ENCODE data around the gene BMX.

The BMX gene

DNA sequence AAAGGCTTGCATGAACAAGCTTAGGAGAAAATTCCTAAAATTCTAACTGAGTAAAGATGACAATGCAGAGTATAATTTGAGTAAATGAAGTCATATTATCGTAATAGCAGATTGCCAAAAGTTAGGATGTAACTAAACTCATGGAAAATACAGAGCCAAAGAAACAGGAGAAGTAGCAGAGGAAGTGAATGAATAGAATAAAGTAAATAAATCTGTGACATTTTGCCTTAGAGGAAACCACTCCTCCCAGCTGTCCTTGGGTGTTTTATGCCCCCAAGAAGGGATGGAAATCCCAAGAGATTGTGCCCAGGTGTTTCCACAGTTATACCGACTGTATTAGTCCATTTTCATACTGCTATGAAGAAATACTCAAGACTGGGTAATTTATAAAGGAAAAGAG, 1.9 kb upstream of the BMX start:
- no peak for ATAC-seq
- no peak for TF ChIP-seq ISL1 (CRISPR knock-in tag; IDR thresholded peaks at IDR 0.05)
- TF ChIP-seq PPARA (CRISPR knock-in tag; IDR thresholded peaks at IDR 0.05; ENCODE audit: borderline replicate concordance), result no peak
- TF ChIP-seq CREB5 (CRISPR knock-in tag; IDR thresholded peaks at IDR 0.05; ENCODE audit: low read depth), result no peak
- no peak for TF ChIP-seq ZNF565 (CRISPR knock-in tag; conservative IDR thresholded peaks at IDR 0.05; ENCODE audit: low read depth)
- no peak for TF ChIP-seq CSDC2 (CRISPR knock-in tag; IDR thresholded peaks at IDR 0.05)
- no peak for TF ChIP-seq BACH2 (CRISPR knock-in tag; IDR thresholded peaks at IDR 0.05; ENCODE audit: borderline replicate concordance)
- TF ChIP-seq OSR1 (CRISPR knock-in tag; IDR thresholded peaks at IDR 0.05), result no peak

- no peak for ATAC-seq
- TF ChIP-seq ZFP30 (CRISPR knock-in tag; IDR thresholded peaks at IDR 0.05) (no peak), CREB5 (CRISPR knock-in tag; IDR thresholded peaks at IDR 0.05; ENCODE audit: low read depth) (no peak), ARNTL (CRISPR knock-in tag; IDR thresholded peaks at IDR 0.05; ENCODE audit: borderline replicate concordance, low read depth) (no peak), TOX (CRISPR knock-in tag; IDR thresholded peaks at IDR 0.05; ENCODE audit: borderline replicate concordance) (no peak)
Observed at GRCh38 chrX:15499976-15500375, 631 bp upstream of the BMX start.

- ATAC-seq, result no peak
- no peak for TF ChIP-seq ZNF8 (CRISPR knock-in tag; IDR thresholded peaks at IDR 0.05)
- TF ChIP-seq ISL1 (CRISPR knock-in tag; IDR thresholded peaks at IDR 0.05), result no peak
Observed at GRCh38 chrX:15501506-15501905, 899 bp downstream of the BMX start.

DNA sequence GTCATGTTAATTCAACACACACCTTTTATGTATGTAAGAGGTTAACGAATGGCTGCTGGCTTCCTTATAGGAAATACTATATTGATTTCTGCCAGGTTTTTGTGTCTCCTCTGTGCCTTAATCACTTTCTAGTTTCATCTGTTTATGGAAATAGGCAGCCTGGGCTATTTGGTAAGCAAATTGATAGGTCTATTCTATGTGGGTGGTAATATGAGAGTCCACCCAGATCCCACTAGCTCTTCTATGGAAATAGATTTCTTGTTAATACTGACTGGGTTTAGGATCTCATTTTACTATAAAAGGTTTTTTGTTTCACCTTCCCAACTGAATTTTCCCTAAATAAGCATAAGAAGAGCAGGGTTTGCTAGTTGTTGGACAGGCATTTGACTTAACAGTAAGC, 4.1 kb downstream of the BMX start:
- no peak for ATAC-seq
- TF ChIP-seq, protein P1, sequence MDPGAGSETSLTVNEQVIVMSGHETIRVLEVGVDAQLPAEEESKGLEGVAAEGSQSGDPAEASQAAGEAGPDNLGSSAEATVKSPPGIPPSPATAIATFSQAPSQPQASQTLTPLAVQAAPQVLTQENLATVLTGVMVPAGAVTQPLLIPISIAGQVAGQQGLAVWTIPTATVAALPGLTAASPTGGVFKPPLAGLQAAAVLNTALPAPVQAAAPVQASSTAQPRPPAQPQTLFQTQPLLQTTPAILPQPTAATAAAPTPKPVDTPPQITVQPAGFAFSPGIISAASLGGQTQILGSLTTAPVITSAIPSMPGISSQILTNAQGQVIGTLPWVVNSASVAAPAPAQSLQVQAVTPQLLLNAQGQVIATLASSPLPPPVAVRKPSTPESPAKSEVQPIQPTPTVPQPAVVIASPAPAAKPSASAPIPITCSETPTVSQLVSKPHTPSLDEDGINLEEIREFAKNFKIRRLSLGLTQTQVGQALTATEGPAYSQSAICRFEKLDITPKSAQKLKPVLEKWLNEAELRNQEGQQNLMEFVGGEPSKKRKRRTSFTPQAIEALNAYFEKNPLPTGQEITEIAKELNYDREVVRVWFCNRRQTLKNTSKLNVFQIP (CRISPR knock-in tag; IDR thresholded peaks at IDR 0.05; ENCODE audit: borderline replicate concordance, low read depth), result no peak
- no peak for TF ChIP-seq TCF4 (CRISPR knock-in tag; IDR thresholded peaks at IDR 0.05; ENCODE audit: borderline replicate concordance)
- TF ChIP-seq SNAI2 (CRISPR knock-in tag; IDR thresholded peaks at IDR 0.05), result no peak
- TF ChIP-seq CREB5 (CRISPR knock-in tag; IDR thresholded peaks at IDR 0.05; ENCODE audit: low read depth), result no peak
- no peak for TF ChIP-seq ZFP3 (CRISPR knock-in tag; IDR thresholded peaks at IDR 0.05)
- TF ChIP-seq ARNTL (CRISPR knock-in tag; IDR thresholded peaks at IDR 0.05; ENCODE audit: borderline replicate concordance, low read depth), result no peak
- TF ChIP-seq ESRRG (CRISPR knock-in tag; IDR thresholded peaks at IDR 0.05), result no peak
- TF ChIP-seq ZNF70 (CRISPR knock-in tag; IDR thresholded peaks at IDR 0.05), result no peak

- TF ChIP-seq RARB (CRISPR knock-in tag; IDR thresholded peaks at IDR 0.05), result no peak
- ATAC-seq, result no peak
Observed at GRCh38 chrX:15505101-15505500, 4.5 kb downstream of the BMX start.

DNA sequence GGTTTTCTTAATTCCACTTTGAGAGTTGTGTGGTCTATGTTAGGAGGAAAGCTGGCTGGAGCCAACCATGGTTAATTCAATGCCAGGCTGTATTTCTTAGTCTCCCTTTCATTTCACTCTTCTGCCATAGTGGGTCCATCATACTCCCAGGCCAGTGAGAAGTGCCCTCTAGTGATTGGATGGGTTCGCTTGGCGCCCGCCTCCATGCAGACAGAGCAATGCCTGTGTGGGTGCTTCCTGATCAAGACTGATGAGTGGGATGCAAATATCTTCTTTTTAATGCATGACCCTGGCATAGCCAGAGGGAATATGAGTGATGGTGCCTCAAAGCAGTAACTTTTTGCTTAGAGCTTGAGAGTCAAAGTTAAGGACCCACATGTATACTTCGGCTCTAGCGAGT, 6.4 kb downstream of the BMX start:
- TF ChIP-seq ZNF8 (CRISPR knock-in tag; IDR thresholded peaks at IDR 0.05) (no peak), PPARA (CRISPR knock-in tag; IDR thresholded peaks at IDR 0.05; ENCODE audit: borderline replicate concordance) (no peak), CSDC2 (CRISPR knock-in tag; IDR thresholded peaks at IDR 0.05) (no peak)
- no peak for ATAC-seq

GRCh38 chrX:15509845-15510244, 9.2 kb downstream of the BMX start:
- no peak for ATAC-seq
- TF ChIP-seq PATZ1 (CRISPR knock-in tag; IDR thresholded peaks at IDR 0.05; ENCODE audit: borderline replicate concordance) (no peak), ZNF70 (CRISPR knock-in tag; IDR thresholded peaks at IDR 0.05) (no peak), CSDC2 (CRISPR knock-in tag; IDR thresholded peaks at IDR 0.05) (no peak), ZC3H10 (CRISPR knock-in tag; IDR thresholded peaks at IDR 0.05) (no peak), ARNTL (CRISPR knock-in tag; IDR thresholded peaks at IDR 0.05; ENCODE audit: borderline replicate concordance, low read depth) (no peak), ZFP3 (CRISPR knock-in tag; IDR thresholded peaks at IDR 0.05) (no peak)
- TF ChIP-seq, protein P2, sequence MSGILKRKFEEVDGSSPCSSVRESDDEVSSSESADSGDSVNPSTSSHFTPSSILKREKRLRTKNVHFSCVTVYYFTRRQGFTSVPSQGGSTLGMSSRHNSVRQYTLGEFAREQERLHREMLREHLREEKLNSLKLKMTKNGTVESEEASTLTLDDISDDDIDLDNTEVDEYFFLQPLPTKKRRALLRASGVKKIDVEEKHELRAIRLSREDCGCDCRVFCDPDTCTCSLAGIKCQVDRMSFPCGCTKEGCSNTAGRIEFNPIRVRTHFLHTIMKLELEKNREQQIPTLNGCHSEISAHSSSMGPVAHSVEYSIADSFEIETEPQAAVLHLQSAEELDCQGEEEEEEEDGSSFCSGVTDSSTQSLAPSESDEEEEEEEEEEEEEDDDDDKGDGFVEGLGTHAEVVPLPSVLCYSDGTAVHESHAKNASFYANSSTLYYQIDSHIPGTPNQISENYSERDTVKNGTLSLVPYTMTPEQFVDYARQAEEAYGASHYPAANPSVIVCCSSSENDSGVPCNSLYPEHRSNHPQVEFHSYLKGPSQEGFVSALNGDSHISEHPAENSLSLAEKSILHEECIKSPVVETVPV (CRISPR knock-in tag; IDR thresholded peaks at IDR 0.05), result no peak

Data from SK-N-SH treated with all-trans-retinoic acid at 6 μM for 48 hours (cell line).